Stimulated activated CD4-positive, alpha-beta T cell treated with anti-CD3 and anti-CD28 coated beads, TNF-alpha, amount 100 ng/mL, for 48 hours (primary cell): ENCODE data around the gene DPP7.
"Not testable (repeated sequence)": the region's sequence is repeated elsewhere in the genome, so short reads cannot be mapped to it uniquely, and the experiment has no call there.

ENCODE experiments used
- DNase-seq, 3 donors: peaks; one replicate each; pipeline ENCODE4 v3.0.0-alpha.2; 2020; ENCODE audit warnings: low read depth in 3 of 3

Gene DPP7

DNA sequence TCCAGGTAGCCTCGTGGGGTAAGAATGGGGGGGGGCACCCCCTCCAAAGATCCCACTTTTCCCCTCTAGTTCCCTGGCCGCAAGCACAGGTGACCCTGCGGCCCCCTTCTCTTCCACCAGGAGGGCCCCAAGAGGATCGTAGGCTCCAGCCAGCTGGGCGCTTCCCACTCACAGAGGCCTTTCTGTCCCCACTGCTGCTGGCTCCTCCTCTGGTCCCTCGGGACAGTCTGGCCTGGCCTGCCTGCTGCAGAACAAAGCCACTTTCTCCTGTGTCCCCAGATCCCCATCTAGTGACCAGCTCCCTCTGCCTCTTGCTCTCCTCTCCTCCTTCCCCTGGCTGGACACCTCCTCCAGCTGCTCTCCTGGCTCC is 43.6 kb downstream of the DPP7 start:
- DNase-seq: no peak

- peak; percentile 61 to 73 (median 65) for DNase-seq
Observed at GRCh38 chr9:137070201-137070905, 44.2 kb downstream of the DPP7 start, which contains the start of gene SAPCD2. Gene SAPCD2 (minus strand): TSS chr9:137070557. CDS start chr9:137070460, 97 bp downstream.

DNA sequence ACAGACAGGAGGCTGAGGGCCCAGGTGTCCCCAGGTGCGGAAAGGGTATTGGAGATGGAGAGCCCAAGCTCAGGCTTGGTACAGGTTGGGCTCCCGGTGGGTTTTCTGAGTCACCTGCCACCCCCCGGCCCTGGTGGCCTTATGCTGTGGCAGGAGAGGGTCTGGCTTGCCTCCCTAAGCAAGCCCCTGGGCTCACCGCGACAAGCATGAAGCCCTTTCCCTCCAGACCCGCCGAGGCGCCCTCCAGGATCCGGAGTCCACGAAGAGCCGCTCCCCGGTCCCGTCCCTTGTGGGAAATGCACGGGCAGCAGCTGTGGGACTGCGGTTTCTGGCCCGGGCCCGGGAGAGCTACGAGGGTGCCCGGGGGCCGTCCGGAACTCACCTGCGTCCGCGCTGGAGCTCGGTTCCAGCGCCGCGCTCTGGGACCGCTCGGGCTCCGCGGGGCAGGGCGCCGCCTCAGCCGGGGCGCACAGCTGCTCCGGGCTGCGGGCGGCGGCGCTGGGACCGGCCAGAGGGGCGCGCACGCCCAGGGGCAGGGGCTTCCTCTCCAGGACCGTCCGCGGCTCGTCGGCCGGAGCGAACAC is 44.9 kb downstream of the DPP7 start:
- DNase-seq: no peak

- DNase-seq: no peak
Observed at GRCh38 chr9:137068539-137069507, 45.7 kb downstream of the DPP7 start.

DNA sequence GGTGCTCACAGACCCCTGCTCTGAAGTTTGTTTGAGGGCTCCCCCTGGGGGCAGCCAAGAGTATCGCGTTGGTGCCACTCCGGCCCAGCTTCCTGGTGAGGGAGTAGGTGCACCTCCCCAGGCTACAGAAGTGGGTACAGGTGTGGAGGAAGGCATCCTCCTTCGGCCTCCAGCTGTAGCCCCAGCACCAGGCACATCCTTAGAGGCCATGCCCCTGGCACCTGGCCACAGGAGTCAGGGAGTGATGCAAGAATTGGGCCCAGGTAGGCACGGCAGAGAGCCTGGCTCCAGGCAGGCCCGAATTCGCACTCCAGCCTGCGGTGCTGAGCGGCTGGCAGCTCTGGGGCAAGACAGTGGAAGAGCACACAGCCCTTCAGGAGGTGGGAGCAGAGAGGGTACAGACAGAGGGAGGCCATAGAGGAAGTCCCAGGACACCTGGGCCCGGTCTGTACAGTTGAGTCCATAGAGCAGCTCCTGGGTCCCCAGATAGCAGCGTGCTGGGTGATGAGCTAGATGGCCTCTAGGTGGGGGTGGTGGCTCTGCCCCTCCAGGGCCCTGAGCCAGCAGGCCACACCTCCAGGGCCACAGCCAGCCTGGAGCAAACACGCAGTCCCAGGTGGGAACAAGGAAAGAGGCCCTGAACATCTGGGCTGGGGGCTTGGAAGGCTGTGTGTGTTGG is 46.5 kb downstream of the DPP7 start:
- DNase-seq: peak; percentile 71 to 80 (median 75)

DNA sequence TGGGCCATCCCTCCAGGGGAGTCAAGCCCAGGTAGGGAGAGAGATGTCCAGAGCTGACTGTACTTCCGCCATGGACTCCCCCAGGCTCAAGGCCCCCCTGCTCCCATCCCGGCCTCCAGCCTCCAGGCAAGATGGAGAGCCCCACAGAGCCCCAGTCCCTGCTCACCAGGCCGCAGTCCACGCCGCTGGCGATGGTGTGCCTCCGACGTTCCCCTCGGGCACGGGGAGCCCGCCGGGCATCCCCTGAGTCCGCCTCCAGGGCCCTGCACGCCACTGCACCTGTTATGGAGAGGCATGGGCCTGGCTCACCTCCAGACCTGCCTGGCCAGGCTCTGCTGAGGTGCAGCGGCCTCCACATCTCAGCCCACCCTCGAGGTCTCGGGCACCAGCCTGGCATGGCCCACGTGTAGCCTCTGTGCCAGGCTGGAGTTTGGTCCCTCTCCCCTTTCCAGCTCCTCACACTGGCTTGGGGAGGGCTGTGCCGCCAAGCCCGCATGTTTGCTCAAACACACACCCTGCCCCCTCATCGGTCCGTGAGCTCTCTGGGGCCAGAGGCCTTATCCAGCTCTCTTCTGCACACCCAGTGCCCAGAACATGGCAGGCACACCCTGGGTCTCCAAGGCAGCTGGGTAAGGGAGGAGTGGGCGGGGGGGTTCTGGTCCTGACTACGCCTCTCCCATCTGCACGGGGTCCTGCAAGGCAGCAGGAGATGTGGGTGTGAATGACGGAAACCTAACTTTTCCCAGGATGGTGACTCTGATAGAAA is 48.3 kb downstream of the DPP7 start:
- no peak for DNase-seq

DNA sequence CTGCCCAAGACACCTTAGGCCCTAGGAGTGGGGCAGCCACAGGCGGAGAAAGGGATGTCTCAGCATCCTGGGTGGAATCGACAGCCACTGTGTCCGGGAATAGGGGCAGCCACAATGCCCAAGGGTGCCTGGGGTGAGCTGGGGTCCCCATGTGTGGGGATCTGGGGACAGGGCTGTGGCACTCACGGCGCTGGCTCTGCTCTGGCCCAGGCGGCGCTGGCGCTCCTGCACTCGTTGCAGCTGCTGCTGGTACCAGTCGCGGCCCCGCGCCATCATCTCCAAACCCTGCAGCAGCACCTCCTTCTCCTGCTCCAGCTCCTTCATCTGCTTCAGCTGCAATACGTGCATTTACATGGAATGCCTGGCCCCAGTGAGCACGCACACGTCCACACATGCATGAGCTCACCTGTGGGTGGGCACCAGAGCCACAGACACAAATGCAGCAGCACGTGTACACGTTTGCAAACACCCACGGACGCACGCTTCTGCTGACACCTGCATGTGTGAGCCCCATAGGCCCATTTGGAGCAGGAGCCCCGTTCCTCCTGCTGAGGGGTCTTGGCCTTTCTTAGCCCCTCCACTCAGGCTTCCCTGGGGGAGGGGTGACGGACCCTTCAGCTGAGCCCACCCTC is 49.1 kb downstream of the DPP7 start:
- DNase-seq: no peak

- DNase-seq: no peak
Observed at GRCh38 chr9:137064880-137065164, 49.7 kb downstream of the DPP7 start.

- DNase-seq: no peak
Observed at GRCh38 chr9:137064027-137064879, 50.3 kb downstream of the DPP7 start.

DNA sequence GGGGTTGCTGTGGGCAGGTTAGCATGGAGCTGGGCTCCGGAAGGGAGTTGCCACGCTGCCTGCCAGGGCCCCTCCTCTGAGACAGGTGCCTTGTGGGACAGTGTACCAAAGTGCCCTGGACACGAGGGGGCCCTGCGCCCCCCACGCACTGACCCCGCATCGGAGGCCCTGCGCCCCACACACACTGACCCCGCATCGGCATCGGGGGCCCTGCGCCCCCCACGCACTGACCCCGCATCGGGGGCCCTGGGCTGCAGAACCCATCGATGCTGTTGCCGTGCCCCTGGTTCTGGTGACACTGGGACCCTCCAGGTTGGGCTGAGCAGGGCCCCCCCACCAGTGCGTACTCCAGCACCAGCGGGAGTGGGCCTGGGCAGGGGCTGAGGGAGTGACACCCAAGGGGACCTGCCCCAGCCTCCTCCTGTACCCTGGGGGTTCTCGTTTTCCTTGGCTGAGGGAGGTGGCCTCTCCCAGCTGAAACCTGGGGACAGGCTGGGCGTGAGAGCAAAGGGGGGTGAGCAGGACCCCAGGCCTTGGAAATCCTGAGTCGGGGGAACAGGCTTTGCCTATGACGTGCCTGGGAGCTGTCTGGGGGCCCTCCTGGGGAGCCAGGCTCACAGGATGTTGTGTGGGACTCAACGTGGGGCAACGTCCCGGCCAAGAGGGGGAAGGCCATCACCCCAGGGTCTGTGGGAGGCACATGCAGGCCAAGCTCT is 51.1 kb downstream of the DPP7 start:
- DNase-seq: no peak

DNA sequence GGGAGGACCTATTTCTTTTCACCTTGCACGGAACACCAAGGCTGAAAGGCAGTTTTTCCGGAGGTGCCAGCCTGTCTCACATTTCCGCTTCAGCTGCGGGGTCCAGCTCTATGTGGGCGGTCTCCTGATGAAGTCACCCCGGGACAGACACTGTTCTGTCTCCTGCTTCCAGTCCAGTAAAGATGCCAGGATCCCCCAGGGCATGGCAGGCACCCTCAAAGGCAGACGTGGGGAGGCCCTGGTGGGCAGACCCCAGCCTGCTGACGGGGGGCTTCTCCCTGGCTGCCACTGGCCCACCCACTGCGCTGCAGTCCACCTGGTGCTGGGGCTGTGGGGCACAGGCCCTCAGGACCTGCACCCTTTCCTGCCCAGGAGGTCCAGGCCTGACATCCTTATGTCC is 51.7 kb downstream of the DPP7 start:
- DNase-seq: not testable (repeated sequence)

DNA sequence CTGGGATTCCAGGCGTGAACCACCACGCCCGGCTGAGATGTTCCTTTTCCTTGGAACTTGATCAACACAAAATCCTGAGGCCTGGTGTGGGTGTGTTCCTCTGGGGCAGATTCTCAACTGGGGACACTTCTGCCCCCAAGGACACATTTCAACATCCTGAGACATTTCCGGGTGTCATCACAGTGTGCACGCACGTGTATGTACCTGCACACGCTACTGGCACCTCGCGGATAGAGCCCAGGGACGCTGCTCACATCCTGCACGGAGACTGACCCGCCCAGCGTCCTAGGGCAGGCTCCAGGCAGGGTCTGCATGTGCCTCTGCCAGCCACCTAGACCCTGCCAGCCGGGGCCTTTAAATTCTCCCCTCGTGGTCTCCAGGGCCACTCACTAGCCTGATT is 52.1 kb downstream of the DPP7 start:
- DNase-seq: no peak
